Pancreas (tissue), 10 donors: Measurements from ENCODE around the gene MEAF6. TPM values are rescaled to one million over a fixed set of nuclear protein-coding genes. Genes with fewer than 3 reads are reported as not detected.

Source experiments
- ATAC-seq, 4 donors: fragments of 200-7000 bp; cut with Tn5 transposase; one replicate each; pipeline versions ENCODE4 v1.8.0 to v1.9.1; 2020; ENCODE audit warnings: mild to moderate bottlenecking in 4 of 4, moderate library complexity in 4 of 4
- DNase-seq, 6 donors: peaks; one replicate each; pipeline ENCODE4 v3.0.0-alpha.2; 2020
- FAIRE-seq: peaks from 2 replicates; lab custom pipeline; 2012; peaks lifted over from hg19 to GRCh38; lab: Jason Lieb, UNC
- H3K27ac ChIP-seq, 4 donors: fragments of 200-600 bp; sonication (generic); 1 replicate in 3 of 4; 2 replicates in 1 of 4; pipeline versions ENCODE4 v1.5.0 to v1.8.0; 2020
- H3K27me3 ChIP-seq, 4 donors: fragments of 200-600 bp; one replicate each; pipeline ENCODE4 v1.8.0; 2021
- H3K36me3 ChIP-seq, 3 donors: fragments of 200-600 bp; sonication (generic) in 1 of 3; one replicate each; pipeline versions ENCODE4 v1.5.0 to v1.8.0; 2020 to 2021
- H3K4me1 ChIP-seq, 3 donors: fragments of 200-600 bp; one replicate each; pipeline ENCODE4 v1.8.0; 2021
- H3K4me3 ChIP-seq, 4 donors: fragments of 200-600 bp; sonication (generic) in 2 of 4; one replicate each; pipeline versions ENCODE4 v1.5.0 to v1.8.0; 2020 to 2021
- H3K9me3 ChIP-seq, 4 donors: fragments of 200-600 bp; one replicate each; pipeline ENCODE4 v1.8.0; 2021
- WGBS, 2 donors: extraction: QIAGEN DNeasy Blood & Tissue Kit; methylation state at CpG; one replicate each; pipeline ENCODE4 v1.1.7; 2013; 5-methylcytosine and 5-hydroxymethylcytosine counted together
- intact Hi-C, 3 donors: fragments of 100-400 bp; cut with DNase I; formaldehyde crosslinking; loops; one replicate each; pipeline versions ENCODE4 v1.11.1 to v1.14.2; 2022
- polyA plus RNA-seq, 2 donors: library from polyadenylated mRNA; stranded (reverse); fragments of 200-250 nt; gene quantifications; one replicate each; pipeline ENCODE4 v1.2.3, GENCODE V29; 2013
- total RNA-seq, 6 donors: library from RNA; stranded (reverse); fragmentation: NEBNext Ultra II Directional in 4 of 6; extraction: Animal tissue kit (Norgen Biotek cat#: 25700) in 4 of 6; gene quantifications; one replicate each; pipeline versions ENCODE4 v1.2.1 to v1.2.4, GENCODE V29; 2021 to 2023
- TF ChIP-seq, protein P1 (sequence below), 4 donors: fragments of 200-600 bp; sonication (generic) in 3 of 4; IDR thresholded peaks; one replicate each; pipeline versions ENCODE4 v1.5.0 to v1.8.0; 2021; ENCODE audit warnings: antibody characterized with exemption in 4 of 4
- donor health status: healthy with polysubstance abuse.
- donor health status: DM: no; HTN: no; CAD: no; lungs with moderate emphysema.
- donor health status: DM: no; HTN: no; CAD: no.
- donor health status: control.
- donor health status: control.
- donor health status: Bipolar disorder and iron deficiency.
- donor health status: DM: yes; HTN: yes; CAD: no.
- donor health status: DM: no; HTN: no; CAD: no.
- donor health status: DM: no; HTN: no; CAD: no.
- donor health status: DM: yes; HTN: yes; CAD: no.

MEAF6 gene
- total and polyA plus RNA-seq, 8 donors: 26.1 to 59.8 (median 28.3) TPM

GRCh38 chr1:37482796-37483744 is 31.5 kb downstream of the MEAF6 start:
- Histone ChIP-seq H3K4me1 (peaks cover 42 to 75% (median 62%) of the 10 kb centered on the region in 3 donors), H3K36me3 (peaks cover 18 to 42% (median 31%) of the 10 kb centered on the region in 3 donors), H3K27me3 (no peaks in the 10 kb centered on the region), H3K9me3 (no peaks in the 10 kb centered on the region), H3K4me3 (no peak overlapping the region), H3K27ac (peak overlapping the region; percentile 38 to 78 (median 64))
- no peak for FAIRE-seq
- intact Hi-C loops: no loop called here
- ATAC-seq: no peak
- TF ChIP-seq, protein P1, sequence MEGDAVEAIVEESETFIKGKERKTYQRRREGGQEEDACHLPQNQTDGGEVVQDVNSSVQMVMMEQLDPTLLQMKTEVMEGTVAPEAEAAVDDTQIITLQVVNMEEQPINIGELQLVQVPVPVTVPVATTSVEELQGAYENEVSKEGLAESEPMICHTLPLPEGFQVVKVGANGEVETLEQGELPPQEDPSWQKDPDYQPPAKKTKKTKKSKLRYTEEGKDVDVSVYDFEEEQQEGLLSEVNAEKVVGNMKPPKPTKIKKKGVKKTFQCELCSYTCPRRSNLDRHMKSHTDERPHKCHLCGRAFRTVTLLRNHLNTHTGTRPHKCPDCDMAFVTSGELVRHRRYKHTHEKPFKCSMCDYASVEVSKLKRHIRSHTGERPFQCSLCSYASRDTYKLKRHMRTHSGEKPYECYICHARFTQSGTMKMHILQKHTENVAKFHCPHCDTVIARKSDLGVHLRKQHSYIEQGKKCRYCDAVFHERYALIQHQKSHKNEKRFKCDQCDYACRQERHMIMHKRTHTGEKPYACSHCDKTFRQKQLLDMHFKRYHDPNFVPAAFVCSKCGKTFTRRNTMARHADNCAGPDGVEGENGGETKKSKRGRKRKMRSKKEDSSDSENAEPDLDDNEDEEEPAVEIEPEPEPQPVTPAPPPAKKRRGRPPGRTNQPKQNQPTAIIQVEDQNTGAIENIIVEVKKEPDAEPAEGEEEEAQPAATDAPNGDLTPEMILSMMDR (IDR thresholded peaks at IDR 0.05): no peak
- 87 to 89% methylated on average over 28 to 29 of the region's 29 CpGs for WGBS, 2 donors
- DNase-seq: peak in 2 of 6 donors; percentile 41 to 77

DNA sequence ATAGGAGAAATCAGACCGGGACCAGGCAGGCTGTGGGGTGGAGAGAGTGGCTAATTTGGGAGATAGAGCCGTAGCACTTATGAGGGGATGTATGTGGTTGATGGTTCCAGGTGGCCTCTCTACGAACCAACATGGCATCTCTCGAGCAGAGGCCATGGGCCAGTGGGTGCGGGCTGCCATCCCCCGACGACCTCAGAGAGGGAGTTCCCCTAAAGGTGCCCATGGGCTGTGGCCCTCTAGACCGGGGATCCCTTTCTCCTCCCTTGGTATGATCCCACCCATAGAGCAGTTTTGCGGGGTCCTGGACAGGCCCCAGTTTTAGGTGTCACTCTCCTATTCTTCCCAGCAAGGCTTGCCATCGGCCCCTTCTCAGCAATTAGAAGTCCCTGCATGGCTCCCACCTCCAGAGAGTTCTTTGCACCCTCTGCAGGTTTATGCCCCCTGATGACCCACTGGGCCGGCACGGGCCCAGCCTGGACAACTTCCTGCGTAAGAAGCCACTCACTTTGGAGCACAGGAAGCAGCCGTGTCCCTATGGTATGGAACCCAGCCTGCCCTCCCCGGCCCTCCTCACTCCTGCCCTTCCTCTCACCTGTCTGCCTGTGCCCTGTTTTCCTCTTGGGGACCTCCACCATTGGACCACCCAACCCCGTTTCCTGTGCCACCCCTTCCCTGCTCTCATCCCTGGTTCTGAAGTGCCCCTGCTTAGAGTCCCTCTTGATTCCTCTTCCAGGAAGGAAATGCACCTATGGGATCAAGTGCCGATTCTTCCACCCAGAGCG is 32.4 kb downstream of the MEAF6 start:
- ATAC-seq (no peak), DNase-seq (peak in 1 of 6 donors; percentile 30), FAIRE-seq (no peak)
- peaks cover 49 to 80% (median 71%) of the 10 kb centered on the region in 3 donors for H3K4me1 ChIP-seq
- peaks cover 18 to 42% (median 31%) of the 10 kb centered on the region in 3 donors for H3K36me3 ChIP-seq
- no peaks in the 10 kb centered on the region for H3K9me3 ChIP-seq
- intact Hi-C loops: no loop called here
- WGBS, 2 donors: 92% methylated on average over 18 of the region's 18 CpGs
- TF ChIP-seq, protein P1 (IDR thresholded peaks at IDR 0.05): no peak
- no peaks in the 10 kb centered on the region for H3K27me3 ChIP-seq
- no peak overlapping the region for H3K4me3 ChIP-seq
- H3K27ac ChIP-seq: peak overlapping the region in 1 of 4 donors; percentile 78

DNA sequence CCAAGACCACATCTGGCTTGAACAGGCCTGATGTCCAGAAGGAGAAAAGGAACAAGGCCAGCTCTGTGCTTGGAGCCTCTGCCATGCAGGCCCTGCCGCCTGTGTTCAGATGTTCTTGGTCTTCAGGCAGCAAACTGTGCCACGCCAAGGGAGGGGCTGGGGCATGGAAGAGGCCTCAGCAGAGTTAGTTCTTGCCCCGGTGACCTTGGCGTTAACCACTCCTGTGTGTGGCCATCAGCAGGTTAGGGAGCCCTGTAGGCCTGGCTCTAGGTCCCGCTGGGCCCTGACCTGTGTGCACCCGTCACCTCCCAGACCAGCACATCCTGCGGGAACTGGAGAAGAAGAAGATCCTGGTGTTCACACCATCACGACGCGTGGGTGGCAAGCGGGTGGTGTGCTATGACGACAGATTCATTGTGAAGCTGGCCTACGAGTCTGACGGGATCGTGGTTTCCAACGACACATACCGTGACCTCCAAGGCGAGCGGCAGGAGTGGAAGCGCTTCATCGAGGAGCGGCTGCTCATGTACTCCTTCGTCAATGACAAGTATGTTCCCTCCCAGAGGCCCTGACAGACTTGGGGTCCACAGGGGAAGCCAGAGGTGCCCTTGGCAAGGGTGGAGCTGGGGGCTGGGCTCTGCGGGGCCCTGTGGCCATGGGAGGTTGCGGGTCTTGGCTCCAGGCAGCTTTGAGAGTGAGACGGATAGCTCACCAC is 33.1 kb downstream of the MEAF6 start:
- Histone ChIP-seq H3K27me3 (no peaks in the 10 kb centered on the region), H3K4me3 (no peak overlapping the region), H3K27ac (peak overlapping the region in 2 of 4 donors; percentile 96 to 97), H3K36me3 (peaks cover 18 to 42% (median 31%) of the 10 kb centered on the region in 3 donors), H3K4me1 (peaks cover 54 to 73% (median 69%) of the 10 kb centered on the region in 3 donors), H3K9me3 (no peaks in the 10 kb centered on the region)
- ATAC-seq (no peak), DNase-seq (peak in 2 of 6 donors; percentile 35 to 61), FAIRE-seq (no peak)
- TF ChIP-seq, protein P1 (IDR thresholded peaks at IDR 0.05): no peak
- intact Hi-C loops: no loop called here
- 92 to 94% methylated on average over 26 of the region's 26 CpGs for WGBS, 2 donors

GRCh38 chr1:37480581-37481288 is 33.8 kb downstream of the MEAF6 start:
- Histone ChIP-seq H3K27ac (peak overlapping the region in 3 of 4 donors; percentile 72 to 97 (median 96)), H3K27me3 (no peaks in the 10 kb centered on the region), H3K9me3 (no peaks in the 10 kb centered on the region), H3K4me3 (no peak overlapping the region), H3K4me1 (peaks cover 50 to 66% (median 65%) of the 10 kb centered on the region in 3 donors), H3K36me3 (peaks cover 18 to 42% (median 31%) of the 10 kb centered on the region in 3 donors)
- peak in 2 of 6 donors; percentile 32 to 36 for DNase-seq
- ATAC-seq: no peak
- TF ChIP-seq, protein P1 (IDR thresholded peaks at IDR 0.05): no peak
- FAIRE-seq: no peak
- intact Hi-C loops: no loop called here
- 87 to 88% methylated on average over 10 of the region's 10 CpGs for WGBS, 2 donors
